GM23338 (cell line): ENCODE measurements around the gene TMEM219. TPM values are rescaled to one million over a fixed set of nuclear protein-coding genes. Genes with fewer than 3 reads are reported as not detected.

Source experiments
- ATAC-seq: fragments of 200-7000 bp; cut with Tn5 transposase; 3 replicates; pipeline ENCODE4 v1.9.1; 2020
- DNase-seq: peaks from one replicate; pipeline ENCODE4 v3.0.0-alpha.2; 2015; ENCODE audit warnings: low spot score
- H2AFZ ChIP-seq: fragments of 200-600 bp; sonication (generic); 2 replicates; pipeline ENCODE4 v1.8.0; 2016; ENCODE audit warnings: antibody characterized with exemption, mild to moderate bottlenecking, moderate library complexity
- H3F3A ChIP-seq: fragments of 200-600 bp; sonication (generic); replicated peaks from 2 replicates; pipeline ENCODE4 v1.8.0; 2017; ENCODE audit warnings: antibody characterized with exemption, mixed run types, low read depth
- H3K27ac ChIP-seq: fragments of 200-600 bp; sonication (generic); 2 replicates; pipeline ENCODE4 v1.6.1; 2016; ENCODE audit warnings: low read depth
- H3K27me3 ChIP-seq: fragments of 200-600 bp; sonication (generic); 2 replicates; pipeline ENCODE4 v1.8.0; 2016; ENCODE audit warnings: mild to moderate bottlenecking, mixed run types, moderate library complexity; ENCODE audit not compliant: insufficient read depth
- H3K36me3 ChIP-seq: fragments of 200-600 bp; sonication (generic); 2 replicates; pipeline ENCODE4 v1.8.0; 2016; ENCODE audit warnings: mild to moderate bottlenecking; ENCODE audit not compliant: insufficient read depth
- H3K4me1 ChIP-seq: fragments of 200-600 bp; sonication (generic); 2 replicates; pipeline ENCODE4 v1.8.0; 2016; ENCODE audit warnings: mild to moderate bottlenecking, moderate library complexity; ENCODE audit not compliant: insufficient read depth
- H3K4me2 ChIP-seq: fragments of 200-600 bp; sonication (generic); 2 replicates; pipeline ENCODE4 v1.7.1; 2017; ENCODE audit warnings: mixed run types
- H3K4me3 ChIP-seq: fragments of 200-600 bp; sonication (generic); 2 replicates; pipeline ENCODE4 v1.6.1; 2016; ENCODE audit warnings: mixed run types
- H3K79me2 ChIP-seq: fragments of 200-600 bp; sonication (generic); replicated peaks from 2 replicates; pipeline ENCODE4 v1.8.0; 2017; ENCODE audit warnings: mild to moderate bottlenecking; ENCODE audit not compliant: insufficient read depth
- H3K9me2 ChIP-seq: fragments of 200-600 bp; sonication (generic); 2 replicates; pipeline ENCODE4 v1.8.0; 2017; ENCODE audit not compliant: insufficient read depth
- H4K20me1 ChIP-seq: fragments of 200-600 bp; sonication (generic); replicated peaks from 2 replicates; pipeline ENCODE4 v1.8.0; 2017; ENCODE audit warnings: mild to moderate bottlenecking; ENCODE audit not compliant: insufficient read depth
- H3K27ac Mint-ChIP-seq: 2 replicates; pipeline ENCODE4 v1.8.0; 2020; ENCODE audit warnings: inconsistent platforms, mild to moderate bottlenecking, moderate library complexity, mixed read lengths
- H3K27me3 Mint-ChIP-seq: 3 replicates; pipeline ENCODE4 v1.8.0; 2022; ENCODE audit warnings: low read depth, mild to moderate bottlenecking, moderate library complexity, mixed read lengths, inconsistent platforms; ENCODE audit not compliant: insufficient read depth, poor library complexity
- H3K36me3 Mint-ChIP-seq: 3 replicates; pipeline ENCODE4 v1.8.0; 2021; ENCODE audit warnings: low read depth, mild to moderate bottlenecking, inconsistent platforms, moderate library complexity, mixed read lengths
- H3K4me1 Mint-ChIP-seq: 3 replicates; pipeline ENCODE4 v1.8.0; 2020; ENCODE audit warnings: mild to moderate bottlenecking, inconsistent platforms, mixed read lengths
- H3K4me3 Mint-ChIP-seq: 3 replicates; pipeline ENCODE4 v1.8.0; 2021; ENCODE audit warnings: moderate library complexity, mild to moderate bottlenecking, inconsistent platforms, mixed read lengths
- H3K9me3 Mint-ChIP-seq: 3 replicates; pipeline ENCODE4 v1.8.0; 2020; ENCODE audit warnings: moderate library complexity, mild to moderate bottlenecking, inconsistent platforms, mixed read lengths
- CREB1 ChIP-seq: fragments of 250-450 bp; sonication (Bioruptor Pico); IDR thresholded peaks from 2 replicates; pipeline ENCODE4 v1.5.0; 2020; ENCODE audit warnings: low read depth, mild to moderate bottlenecking, moderate library complexity
- CTCF ChIP-seq, 2 experiments: fragments of 200-600 bp in 1 of 2; sonication (generic) in 1 of 2; conservative IDR thresholded peaks; 2 replicates each; pipeline versions ENCODE4 v1.5.1 to v1.6.1; 2016 to 2017; ENCODE audit warnings: antibody characterized with exemption in 2 of 2, low read depth in 2 of 2, mild to moderate bottlenecking in 2 of 2, moderate library complexity in 1 of 2
- ETS1 ChIP-seq: IDR thresholded peaks from 2 replicates; pipeline ENCODE4 v1.6.1; 2016; ENCODE audit warnings: antibody characterized with exemption
- EZH2 ChIP-seq: fragments of 200-600 bp; sonication (generic); IDR thresholded peaks from one replicate; pipeline ENCODE4 v1.8.0; 2017; ENCODE audit warnings: antibody characterized with exemption, mild to moderate bottlenecking, low read depth; ENCODE audit not compliant: unreplicated experiment
- EZH2phosphoT487 ChIP-seq: fragments of 200-600 bp; sonication (generic); IDR thresholded peaks from one replicate; pipeline ENCODE4 v1.8.1; 2018; ENCODE audit warnings: antibody characterized with exemption; ENCODE audit not compliant: unreplicated experiment
- JUNB ChIP-seq: IDR thresholded peaks from one replicate; pipeline ENCODE4 v1.6.1; 2016; ENCODE audit warnings: antibody characterized with exemption; ENCODE audit not compliant: unreplicated experiment
- NANOG ChIP-seq: IDR thresholded peaks from 2 replicates; pipeline ENCODE4 v1.6.1; 2016; ENCODE audit warnings: antibody characterized with exemption, borderline replicate concordance
- POLR2AphosphoS5 ChIP-seq: IDR thresholded peaks from 2 replicates; pipeline ENCODE4 v1.6.1; 2016; ENCODE audit warnings: antibody characterized with exemption, low read depth
- REST ChIP-seq: IDR thresholded peaks from one replicate; pipeline ENCODE4 v1.6.1; 2018; ENCODE audit warnings: antibody characterized with exemption; ENCODE audit not compliant: unreplicated experiment
- STAT1 ChIP-seq: IDR thresholded peaks from one replicate; pipeline ENCODE4 v1.6.1; 2016; ENCODE audit warnings: antibody characterized with exemption; ENCODE audit not compliant: unreplicated experiment
- ZNF114 ChIP-seq: fragments of 250-450 bp; sonication (Bioruptor Pico); IDR thresholded peaks from 2 replicates; pipeline ENCODE4 v1.5.0; 2020; ENCODE audit warnings: mild to moderate bottlenecking, moderate library complexity
- ZNF462 ChIP-seq: fragments of 250-450 bp; sonication (Bioruptor Pico); IDR thresholded peaks from 2 replicates; pipeline ENCODE4 v1.5.0; 2020; ENCODE audit warnings: mild to moderate bottlenecking, moderate library complexity
- long read RNA-seq: library from polyadenylated mRNA; unstranded; transcript quantifications from one replicate; pipeline ENCODE4 v2.0.0, GENCODE V29; 2020; ENCODE audit not compliant: unreplicated experiment
- polyA plus RNA-seq: library from polyadenylated mRNA; unstranded; fragments of >200 nt; fragmentation: Nextera tagmentation; extraction: Ambion mirVana; gene quantifications from 2 replicates; pipeline ENCODE4 v1.2.1, GENCODE V29; 2016
- total RNA-seq: library from RNA; depleted of rRNA; stranded (reverse); fragments of >200 nt; shearing (Covaris generic); gene quantifications from 2 replicates; pipeline ENCODE4 v1.2.3, GENCODE V29; 2014; rRNA removed

Gene TMEM219
- 39.2 and 50.0 TPM in 2 replicates for total RNA-seq
- 81.5 and 82.3 TPM in 2 replicates for polyA plus RNA-seq
- long read RNA-seq, transcript TMEM219-201 (6 exons, 999 nt), result minor isoform, 12 of 61 reads
- long read RNA-seq, transcript TMEM219-204 (5 exons, 1,292 nt), result major isoform, 16 of 61 reads
- long read RNA-seq, partial matches to known transcripts, result 4 of 61 reads
- long read RNA-seq, other reads (novel, unspliced or antisense), result 28 of 61 reads

- Histone ChIP-seq H3K27me3 (no peaks in the 10 kb centered on the region), H3K4me2 (peak within 1 kb of the TSS; percentile 88), H3K9me2 (no peaks in the 10 kb centered on the region), H3F3A (0 out of 2 replicates have a peak, but pooled peaks cover 6% of the 10 kb centered on the region), H3K4me3 (peak within 1 kb of the TSS; percentile 83), H3K27ac (peak within 1 kb of the TSS; percentile 78; the same call in 1 of the 2 replicates), H4K20me1 (no peaks in the 10 kb centered on the region), H3K79me2 (no peaks in the 10 kb centered on the region), H3K36me3 (no peaks in the 10 kb centered on the region), H3K4me1 (peaks cover 6% of the 10 kb centered on the region), H2AFZ (peak within 1 kb of the TSS; percentile 94)
- Mint-ChIP-seq H3K4me3 (peak within 1 kb of the TSS; percentile 84), H3K9me3 (no peaks in the 10 kb centered on the region), H3K4me1 (peaks cover 16% of the 10 kb centered on the region), H3K36me3 (peaks cover 6% of the 10 kb centered on the region; the same call in 1 of the 3 replicates), H3K27me3 (peaks cover 10% of the 10 kb centered on the region), H3K27ac (peak within 1 kb of the TSS; percentile 75)
- DNase-seq (peak; percentile 89), ATAC-seq (peak; percentile 93)
- no peak for TF ChIP-seq JUNB
- peak; percentile 3 to 17; a peak in 1 of 4 replicates for TF ChIP-seq CTCF (conservative IDR thresholded peaks at IDR 0.05; ENCODE audit: low read depth in 2 of 2)
- TF ChIP-seq NANOG, result no peak
- TF ChIP-seq EZH2phosphoT487, result no peak
- TF ChIP-seq REST, result no peak
- no peak for TF ChIP-seq ZNF462 (CRISPR knock-in tag)
- TF ChIP-seq ETS1, result 0 out of 2 replicates have a peak, but pooled peaks have one; percentile 53
- peak; percentile 85 for TF ChIP-seq POLR2AphosphoS5
- TF ChIP-seq EZH2, result no peak
- TF ChIP-seq ZNF114 (CRISPR knock-in tag), result no peak
- no peak for TF ChIP-seq STAT1
- TF ChIP-seq CREB1 (CRISPR knock-in tag), result peak; percentile 80
Measured at GRCh38 chr16:29961479-29962343, at the start of gene TMEM219. Gene TMEM219, plus strand, starts transcription at chr16:29962079. Its CDS starts 1,065 bp downstream, at chr16:29963144.
